OCI-LY3 (cell line): ENCODE data around the gene ZBTB16.

Source experiments
- EZH2phosphoT487 ChIP-seq: fragments of 200-600 bp; shearing (Covaris generic); IDR thresholded peaks from 2 replicates; pipeline ENCODE4 v1.6.1; 2018; ENCODE audit warnings: antibody characterized with exemption, mixed run types, low read depth
- TF ChIP-seq, protein P1 (sequence below): fragments of 200-600, 300-600 bp; sonication (generic); IDR thresholded peaks from 2 replicates; pipeline ENCODE4 v1.5.1; 2014; ENCODE audit warnings: antibody characterized with exemption, low read length, low read depth

- TF ChIP-seq, protein P1, sequence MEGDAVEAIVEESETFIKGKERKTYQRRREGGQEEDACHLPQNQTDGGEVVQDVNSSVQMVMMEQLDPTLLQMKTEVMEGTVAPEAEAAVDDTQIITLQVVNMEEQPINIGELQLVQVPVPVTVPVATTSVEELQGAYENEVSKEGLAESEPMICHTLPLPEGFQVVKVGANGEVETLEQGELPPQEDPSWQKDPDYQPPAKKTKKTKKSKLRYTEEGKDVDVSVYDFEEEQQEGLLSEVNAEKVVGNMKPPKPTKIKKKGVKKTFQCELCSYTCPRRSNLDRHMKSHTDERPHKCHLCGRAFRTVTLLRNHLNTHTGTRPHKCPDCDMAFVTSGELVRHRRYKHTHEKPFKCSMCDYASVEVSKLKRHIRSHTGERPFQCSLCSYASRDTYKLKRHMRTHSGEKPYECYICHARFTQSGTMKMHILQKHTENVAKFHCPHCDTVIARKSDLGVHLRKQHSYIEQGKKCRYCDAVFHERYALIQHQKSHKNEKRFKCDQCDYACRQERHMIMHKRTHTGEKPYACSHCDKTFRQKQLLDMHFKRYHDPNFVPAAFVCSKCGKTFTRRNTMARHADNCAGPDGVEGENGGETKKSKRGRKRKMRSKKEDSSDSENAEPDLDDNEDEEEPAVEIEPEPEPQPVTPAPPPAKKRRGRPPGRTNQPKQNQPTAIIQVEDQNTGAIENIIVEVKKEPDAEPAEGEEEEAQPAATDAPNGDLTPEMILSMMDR: no peak
- TF ChIP-seq EZH2phosphoT487: no peak
Measured at GRCh38 chr11:114131461-114131864, 72.0 kb downstream of the ZBTB16 start.
